Lung (tissue), 12 donors: ENCODE data around the gene DNMT3A. TPM values are rescaled to one million over a fixed set of nuclear protein-coding genes. Genes with fewer than 3 reads are reported as not detected.

Source experiments
- ATAC-seq: fragments of 200-7000 bp; cut with Tn5 transposase; one replicate; pipeline ENCODE4 v1.9.1; 2020; ENCODE audit warnings: moderate number of reproducible peaks; ENCODE audit not compliant: insufficient read depth, low FRiP score
- DNase-seq, 3 donors: peaks; one replicate each; pipeline ENCODE4 v3.0.0-alpha.2; 2013 to 2017
- H3K27ac ChIP-seq, 2 donors: one replicate each; pipeline ENCODE4 v1.5.1; 2013; ENCODE audit warnings: mild to moderate bottlenecking in 2 of 2, moderate library complexity in 2 of 2, control low read depth in 1 of 2, inconsistent platforms in 1 of 2, low read depth in 1 of 2, low read length in 1 of 2
- H3K27me3 ChIP-seq, 3 donors: one replicate each; pipeline ENCODE4 v1.5.1; 2013; ENCODE audit warnings: low read length in 2 of 3; ENCODE audit not compliant: control insufficient read depth in 3 of 3, insufficient read depth in 3 of 3
- H3K36me3 ChIP-seq, 4 donors: one replicate each; pipeline ENCODE4 v1.5.1; 2013; ENCODE audit warnings: low read length in 4 of 4, mild to moderate bottlenecking in 1 of 4, moderate library complexity in 1 of 4; ENCODE audit not compliant: control insufficient read depth in 4 of 4, insufficient read depth in 4 of 4
- H3K4me1 ChIP-seq, 5 donors: one replicate each; pipeline ENCODE4 v1.5.1; 2013; ENCODE audit warnings: low read length in 5 of 5, mild to moderate bottlenecking in 2 of 5, moderate library complexity in 1 of 5; ENCODE audit not compliant: control insufficient read depth in 5 of 5, insufficient read depth in 5 of 5
- H3K4me3 ChIP-seq: one replicate; pipeline ENCODE4 v1.5.1; 2013; ENCODE audit warnings: mild to moderate bottlenecking, control low read depth, moderate library complexity
- H3K9ac ChIP-seq, 2 donors: one replicate each; pipeline ENCODE4 v1.5.1; 2013; ENCODE audit warnings: low read length in 2 of 2, control low read depth in 1 of 2; ENCODE audit not compliant: insufficient read depth in 1 of 2
- H3K9me3 ChIP-seq, 4 donors: one replicate each; pipeline ENCODE4 v1.5.1; 2013; ENCODE audit warnings: low read length in 3 of 4, mild to moderate bottlenecking in 1 of 4, moderate library complexity in 1 of 4; ENCODE audit not compliant: control insufficient read depth in 4 of 4, insufficient read depth in 3 of 4
- WGBS, 2 donors: extraction: QIAGEN DNeasy Blood & Tissue Kit; methylation state at CpG; one replicate each; pipeline ENCODE4 v1.1.7; 2013; 5-methylcytosine and 5-hydroxymethylcytosine counted together
- polyA plus RNA-seq, 2 donors: library from polyadenylated mRNA; stranded (reverse); fragments of 200-250 nt; gene quantifications; one replicate each; pipeline ENCODE4 v1.2.1, GENCODE V29; 2013
- total RNA-seq, 2 donors: library from RNA; depleted of rRNA in 1 of 2; stranded (reverse); fragments of >200 nt in 1 of 2; gene quantifications; one replicate each; pipeline ENCODE4 v1.2.1, GENCODE V29; 2014 to 2021
- TF ChIP-seq, protein P1 (sequence below): IDR thresholded peaks from 2 replicates; pipeline ENCODE4 v1.5.1; 2012; ENCODE audit warnings: mild to moderate bottlenecking; ENCODE audit errors: control extremely low read depth, extremely low read depth
- donor health status: control.
- donor health status: control.
- donor health status: Bipolar disorder and iron deficiency.
- donor health status: healthy.
- donor health status: DM: yes; HTN: yes; CAD: no.

DNMT3A gene
- total and polyA plus RNA-seq, 4 donors, result 9.2 to 61.0 (median 26.9) TPM

DNA sequence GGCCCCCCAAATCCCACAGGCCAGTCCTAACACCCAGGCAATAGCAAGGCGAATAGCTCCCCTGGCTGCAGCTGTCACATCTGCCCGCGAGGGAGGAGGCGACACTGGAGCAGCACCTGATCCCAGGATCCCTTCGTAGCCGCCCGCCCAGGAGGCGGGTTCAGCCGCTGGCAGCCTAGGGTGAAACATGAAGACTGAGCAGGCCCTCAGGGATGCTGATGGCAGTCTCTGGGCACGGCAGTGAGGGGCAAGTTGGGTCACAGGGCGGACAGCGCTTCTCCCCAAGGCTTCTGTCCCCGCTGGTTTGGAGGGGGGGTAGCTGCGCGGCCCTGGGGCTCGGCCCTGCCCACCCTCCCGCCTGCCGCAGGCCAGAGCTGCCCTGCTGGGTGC lies 1.9 kb downstream of the DNMT3A start:
- Histone ChIP-seq H3K27me3 (no peaks in the 10 kb centered on the region), H3K9ac (no peak overlapping the region), H3K4me3 (no peak overlapping the region), H3K4me1 (peaks cover 0 to 25% (median 19%) of the 10 kb centered on the region in 5 donors), H3K36me3 (peaks cover 0 to 3% (median 0%) of the 10 kb centered on the region in 4 donors), H3K9me3 (no peaks in the 10 kb centered on the region), H3K27ac (peak overlapping the region; percentile 26 to 71)
- ATAC-seq (no peak), DNase-seq (peak in 1 of 3 donors; percentile 48)
- TF ChIP-seq, protein P1, sequence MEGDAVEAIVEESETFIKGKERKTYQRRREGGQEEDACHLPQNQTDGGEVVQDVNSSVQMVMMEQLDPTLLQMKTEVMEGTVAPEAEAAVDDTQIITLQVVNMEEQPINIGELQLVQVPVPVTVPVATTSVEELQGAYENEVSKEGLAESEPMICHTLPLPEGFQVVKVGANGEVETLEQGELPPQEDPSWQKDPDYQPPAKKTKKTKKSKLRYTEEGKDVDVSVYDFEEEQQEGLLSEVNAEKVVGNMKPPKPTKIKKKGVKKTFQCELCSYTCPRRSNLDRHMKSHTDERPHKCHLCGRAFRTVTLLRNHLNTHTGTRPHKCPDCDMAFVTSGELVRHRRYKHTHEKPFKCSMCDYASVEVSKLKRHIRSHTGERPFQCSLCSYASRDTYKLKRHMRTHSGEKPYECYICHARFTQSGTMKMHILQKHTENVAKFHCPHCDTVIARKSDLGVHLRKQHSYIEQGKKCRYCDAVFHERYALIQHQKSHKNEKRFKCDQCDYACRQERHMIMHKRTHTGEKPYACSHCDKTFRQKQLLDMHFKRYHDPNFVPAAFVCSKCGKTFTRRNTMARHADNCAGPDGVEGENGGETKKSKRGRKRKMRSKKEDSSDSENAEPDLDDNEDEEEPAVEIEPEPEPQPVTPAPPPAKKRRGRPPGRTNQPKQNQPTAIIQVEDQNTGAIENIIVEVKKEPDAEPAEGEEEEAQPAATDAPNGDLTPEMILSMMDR, result no peak
- WGBS, 2 donors, result 65 to 77% methylated on average over 13 to 18 of the region's 18 CpGs

DNA sequence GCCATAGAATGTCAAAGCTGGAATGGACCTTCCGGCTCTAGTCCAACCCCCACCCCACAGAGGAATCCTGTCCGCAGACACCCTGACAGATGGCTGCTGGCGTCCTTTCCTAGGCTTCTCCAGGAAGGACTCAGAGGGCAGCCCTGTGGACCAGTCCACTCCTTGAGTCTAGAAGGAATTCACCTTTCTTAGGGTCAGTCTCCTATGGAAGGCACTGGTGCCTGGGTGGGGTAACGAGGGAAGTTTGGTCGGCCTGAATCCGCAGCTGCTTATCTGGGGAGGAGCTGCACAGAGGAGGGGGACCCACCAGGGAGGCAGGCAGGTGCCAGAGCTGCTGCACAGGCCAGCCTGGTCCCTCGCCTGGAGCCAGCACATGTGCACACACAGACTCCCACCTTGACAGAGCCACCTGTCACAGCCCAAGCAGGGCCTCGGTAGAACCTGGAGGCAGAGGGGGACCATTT lies 2.5 kb downstream of the DNMT3A start:
- H3K4me1 ChIP-seq, result peaks cover 0 to 25% (median 19%) of the 10 kb centered on the region in 5 donors
- ATAC-seq (no peak), DNase-seq (peak; percentile 53 to 62 (median 61))
- peaks cover 0 to 3% (median 0%) of the 10 kb centered on the region in 4 donors for H3K36me3 ChIP-seq
- H3K4me3 ChIP-seq, result no peak overlapping the region
- no peaks in the 10 kb centered on the region for H3K27me3 ChIP-seq
- H3K9ac ChIP-seq, result no peak overlapping the region
- 61 to 83% methylated on average over 8 of the region's 8 CpGs for WGBS, 2 donors
- TF ChIP-seq, protein P1, result no peak
- H3K9me3 ChIP-seq, result no peaks in the 10 kb centered on the region
- peak overlapping the region in 1 of 2 donors; percentile 37 for H3K27ac ChIP-seq

DNA sequence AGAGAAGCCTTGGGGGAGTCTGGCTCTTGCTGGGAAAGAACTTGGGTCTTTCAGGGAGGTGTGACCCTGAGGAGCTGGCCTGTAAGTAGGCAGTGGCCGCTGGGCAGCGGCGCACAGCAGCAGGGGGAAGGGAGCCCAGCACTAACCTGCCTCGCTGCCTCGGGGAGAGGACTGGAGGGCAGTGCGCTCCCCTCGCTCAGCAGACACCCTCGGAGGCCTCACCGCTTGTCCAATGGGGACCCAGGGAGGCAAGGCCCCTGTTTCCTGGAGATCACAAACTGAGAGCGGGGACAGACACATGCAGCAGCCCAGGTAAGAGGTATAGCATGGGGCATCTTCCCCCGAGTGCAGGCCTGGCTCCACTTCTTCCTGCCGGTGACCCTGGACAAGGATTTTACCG lies 3.3 kb downstream of the DNMT3A start:
- H3K9me3 ChIP-seq, result no peaks in the 10 kb centered on the region
- H3K36me3 ChIP-seq, result peaks cover 0 to 3% (median 0%) of the 10 kb centered on the region in 4 donors
- no peak overlapping the region for H3K27ac ChIP-seq
- no peak for ATAC-seq
- WGBS, 2 donors, result 87 to 88% methylated on average over 11 to 13 of the region's 13 CpGs
- no peak overlapping the region for H3K4me3 ChIP-seq
- no peaks in the 10 kb centered on the region for H3K27me3 ChIP-seq
- TF ChIP-seq, protein P1, result no peak
- H3K4me1 ChIP-seq, result peaks cover 0 to 25% (median 19%) of the 10 kb centered on the region in 5 donors
- no peak overlapping the region for H3K9ac ChIP-seq
- no peak for DNase-seq

DNA sequence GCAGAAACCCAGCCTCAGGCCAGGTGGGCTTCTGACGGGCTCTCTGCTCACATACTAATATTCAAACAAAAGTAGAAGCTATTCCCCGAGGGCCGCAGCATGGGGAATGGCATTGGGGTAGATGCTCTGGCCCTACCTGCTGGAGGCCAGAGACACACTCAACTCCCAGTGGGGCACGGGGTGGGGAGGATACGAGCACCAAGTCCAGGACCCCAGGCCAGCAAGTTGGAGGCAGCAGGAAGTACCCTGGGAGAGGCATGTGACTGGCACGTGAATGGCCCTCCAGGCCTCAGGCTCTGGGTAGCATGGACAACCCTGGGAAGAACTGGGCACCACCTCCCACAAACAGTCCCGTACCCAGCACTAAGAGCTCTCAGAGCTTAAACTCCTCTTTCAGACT lies 3.8 kb downstream of the DNMT3A start:
- no peak for DNase-seq

More for the DNA sequence above, 3.8 kb downstream of the DNMT3A start:
- no peak for ATAC-seq
- H3K27me3 ChIP-seq, result no peaks in the 10 kb centered on the region
- 84 to 86% methylated on average over 7 of the region's 7 CpGs for WGBS, 2 donors
- TF ChIP-seq, protein P1, result no peak
- H3K36me3 ChIP-seq, result peaks cover 0 to 3% (median 0%) of the 10 kb centered on the region in 4 donors
- H3K4me3 ChIP-seq, result no peak overlapping the region
- H3K4me1 ChIP-seq, result peaks cover 0 to 25% (median 19%) of the 10 kb centered on the region in 5 donors
- no peaks in the 10 kb centered on the region for H3K9me3 ChIP-seq
- no peak overlapping the region for H3K27ac ChIP-seq
- no peak overlapping the region for H3K9ac ChIP-seq
